ENCODE results near the gene L1CAM. TPM values are rescaled to one million over a fixed set of nuclear protein-coding genes. Genes with fewer than 3 reads are reported as not detected.

Gene L1CAM
- total RNA-seq, 8 experiments from 2014 or later, result 0.87 to 147 (median 96.4) TPM

- 0 to 33% methylated on average over 1 of the region's 3 CpGs; no CpG with 5 or more reads in 8 of the 10 experiments for WGBS, 10 experiments
- peak overlapping the region; percentile 71 to 88 for H3K27ac ChIP-seq
- no peak for ATAC-seq (replicated peaks in 6 of 8)
- in situ Hi-C loops (cut with MboI; ENCODE audit: low pct_unique_long_range_greater_than_20kb in 2 of 9, low sequenced_read_pairs in 9 of 9, unreplicated experiment in 9 of 9), result no loop called here
- peak overlapping the region; percentile 34 to 48 (median 36) for H3K4me3 ChIP-seq
- H3K4me1 ChIP-seq (replicated peaks in 1 of 2), result peaks cover 78 to 84% of the 10 kb centered on the region in 2 donors
These were observed 9.9 kb downstream of the L1CAM start for GRCh38 chrX:153876112-153876491.

- peaks cover 78 to 84% of the 10 kb centered on the region in 2 donors for H3K4me1 ChIP-seq (replicated peaks in 1 of 2)
- peak overlapping the region; percentile 71 to 88 for H3K27ac ChIP-seq
- peak; percentile 2 to 92 (median 12) for ATAC-seq (replicated peaks in 6 of 8)
- in situ Hi-C loops (cut with MboI; ENCODE audit: low pct_unique_long_range_greater_than_20kb in 2 of 9, low sequenced_read_pairs in 9 of 9, unreplicated experiment in 9 of 9), result no loop called here
- WGBS, 10 experiments, result 60% methylated on average over 5 of the region's 42 CpGs; no CpG with 5 or more reads in 9 of the 10 experiments
- peak overlapping the region; percentile 34 to 48 (median 36) for H3K4me3 ChIP-seq
These were observed 10.4 kb downstream of the L1CAM start for GRCh38 chrX:153875391-153876111.

GRCh38 chrX:153874366-153875125 is 11.4 kb downstream of the L1CAM start:
- whole genome bisulfite sequencing, 10 experiments, result 71 to 92% methylated on average over 2 to 3 of the region's 13 CpGs; no CpG with 5 or more reads in 8 of the 10 experiments
- in situ Hi-C loops (cut with MboI; ENCODE audit: low pct_unique_long_range_greater_than_20kb in 2 of 9, low sequenced_read_pairs in 9 of 9, unreplicated experiment in 9 of 9), result no loop called here
- no peak for ATAC-seq (replicated peaks in 6 of 8)
- peaks cover 70 to 76% of the 10 kb centered on the region in 2 donors for H3K4me1 ChIP-seq (replicated peaks in 1 of 2)
- H3K27ac ChIP-seq, result peak overlapping the region; percentile 84 to 88
- peak overlapping the region; percentile 34 to 48 (median 36) for H3K4me3 ChIP-seq

DNA sequence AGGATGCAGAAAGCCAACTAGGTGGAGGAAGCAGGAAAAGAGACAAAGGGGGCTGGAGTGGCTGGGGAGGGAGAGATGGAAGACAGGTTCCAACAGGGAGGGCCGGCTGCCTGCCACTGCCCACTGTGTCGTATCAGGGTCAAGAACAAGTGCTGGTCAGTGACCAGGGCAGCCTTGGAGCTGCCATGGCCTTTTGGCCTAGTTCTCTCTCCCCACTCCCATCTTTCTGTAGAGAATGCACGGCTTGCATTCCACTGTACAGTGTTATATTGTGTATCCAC is 11.9 kb downstream of the L1CAM start:
- no peak for ATAC-seq (replicated peaks in 6 of 8)
- 25 to 40% methylated on average over 1 of the region's 3 CpGs; no CpG with 5 or more reads in 8 of the 10 experiments for WGBS, 10 experiments
- Histone ChIP-seq H3K4me3 (peak overlapping the region; percentile 34 to 48 (median 36)), H3K4me1 (replicated peaks in 1 of 2) (peaks cover 67 to 73% of the 10 kb centered on the region in 2 donors), H3K27ac (peak overlapping the region; percentile 84 to 88)
- in situ Hi-C loops (cut with MboI; ENCODE audit: low pct_unique_long_range_greater_than_20kb in 2 of 9, low sequenced_read_pairs in 9 of 9, unreplicated experiment in 9 of 9), result no loop called here

DNA sequence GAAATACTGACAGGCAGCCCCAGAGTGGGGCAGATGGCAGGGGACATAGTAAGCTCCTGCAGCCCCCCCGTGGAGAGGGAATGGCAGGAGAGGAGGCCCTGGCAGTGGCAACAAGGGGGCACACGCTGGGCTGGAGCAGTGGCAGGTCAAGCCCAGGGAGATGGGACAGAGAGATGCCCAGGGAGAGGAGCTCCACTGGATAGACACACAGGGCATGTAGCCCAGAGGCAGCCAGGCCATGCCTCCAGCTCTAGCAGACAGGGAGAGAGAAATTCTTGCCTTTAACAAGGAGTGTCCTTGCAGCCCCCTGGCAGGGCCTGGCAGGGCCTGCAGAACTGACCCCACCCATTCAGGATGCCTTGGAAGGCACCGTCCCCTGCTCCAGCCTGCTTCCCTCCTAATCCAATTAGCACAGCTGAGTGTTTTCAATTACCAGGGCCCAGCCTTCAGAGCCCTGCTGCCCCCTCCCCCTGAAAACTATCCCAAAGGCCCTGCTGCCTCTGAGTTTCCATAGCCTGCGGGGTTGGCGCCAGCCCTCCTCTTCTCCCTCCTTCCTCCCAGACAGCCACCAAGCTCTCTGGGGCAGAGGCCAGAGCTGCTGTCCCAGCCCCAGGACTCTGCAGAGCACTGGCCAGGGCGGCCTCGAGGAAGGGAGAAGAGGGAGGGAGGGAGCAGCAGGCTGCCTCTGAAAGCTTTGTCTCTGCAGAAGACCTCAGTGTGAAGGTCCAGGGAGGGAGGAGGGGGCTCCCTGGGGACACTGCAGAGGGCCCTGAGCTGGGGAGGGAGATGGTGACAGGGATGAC is 12.5 kb downstream of the L1CAM start:
- in situ Hi-C loops (cut with MboI; ENCODE audit: low pct_unique_long_range_greater_than_20kb in 2 of 9, low sequenced_read_pairs in 9 of 9, unreplicated experiment in 9 of 9), result no loop called here
- WGBS, 10 experiments, result 20% methylated on average over 1 of the region's 7 CpGs; no CpG with 5 or more reads in 9 of the 10 experiments
- Histone ChIP-seq H3K27ac (peak overlapping the region; percentile 84 to 88), H3K4me1 (replicated peaks in 1 of 2) (peaks cover 61 to 70% of the 10 kb centered on the region in 2 donors), H3K4me3 (peak overlapping the region; percentile 34 to 48 (median 36))
- peak in 5 of 8 experiments; percentile 29 to 56 (median 49) for ATAC-seq (replicated peaks in 6 of 8)

- in situ Hi-C loops (cut with MboI; ENCODE audit: low pct_unique_long_range_greater_than_20kb in 2 of 9, low sequenced_read_pairs in 9 of 9, unreplicated experiment in 9 of 9), result no loop called here
- no peak overlapping the region for H3K4me3 ChIP-seq
- H3K4me1 ChIP-seq (replicated peaks in 1 of 2), result peaks cover 49 to 57% of the 10 kb centered on the region in 2 donors
- WGBS, 10 experiments, result 0 to 92% (median 26%) methylated on average over 1 to 6 of the region's 29 CpGs; no CpG with 5 or more reads in 6 of the 10 experiments
- ATAC-seq (replicated peaks in 6 of 8), result peak in 2 of 8 experiments; percentile 10 to 13
- H3K27ac ChIP-seq, result peak overlapping the region; percentile 84 to 88
These were observed 13.8 kb downstream of the L1CAM start for GRCh38 chrX:153871946-153872878.

DNA sequence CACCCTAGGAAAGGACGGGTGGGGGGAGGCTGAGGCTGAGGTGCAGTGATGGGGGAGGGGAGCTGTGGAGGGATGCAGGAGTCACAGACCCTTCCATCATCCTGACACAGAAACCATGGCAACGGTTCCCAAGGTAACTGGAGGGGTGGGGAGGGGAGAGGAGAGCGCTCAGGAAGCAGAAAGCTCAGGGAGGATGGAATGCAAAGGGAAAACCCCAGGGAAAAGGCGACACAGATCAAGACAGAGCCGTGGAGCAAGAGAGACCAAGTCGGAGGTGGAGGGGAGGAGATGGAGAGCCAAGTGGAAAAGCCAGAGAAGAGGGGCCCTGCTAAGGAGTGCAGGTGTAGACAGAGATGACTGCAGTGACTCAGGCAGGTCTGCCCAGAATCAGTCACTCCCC is 14.5 kb downstream of the L1CAM start:
- peak overlapping the region in 1 of 5 donors; percentile 11 for H3K4me3 ChIP-seq
- peak in 5 of 8 experiments; percentile 64 to 77 (median 71) for ATAC-seq (replicated peaks in 6 of 8)
- peak overlapping the region; percentile 84 to 88 for H3K27ac ChIP-seq
- peaks cover 47 to 50% of the 10 kb centered on the region in 2 donors for H3K4me1 ChIP-seq (replicated peaks in 1 of 2)
- in situ Hi-C loops (cut with MboI; ENCODE audit: low pct_unique_long_range_greater_than_20kb in 2 of 9, low sequenced_read_pairs in 9 of 9, unreplicated experiment in 9 of 9), result no loop called here
- 0% methylated on average over 2 of the region's 6 CpGs; no CpG with 5 or more reads in 9 of the 10 experiments for WGBS, 10 experiments

GRCh38 chrX:153870791-153871360 is 15.1 kb downstream of the L1CAM start:
- Histone ChIP-seq H3K4me1 (replicated peaks in 1 of 2) (peaks cover 42 to 44% of the 10 kb centered on the region in 2 donors), H3K4me3 (no peak overlapping the region), H3K27ac (peak overlapping the region in 1 of 2 donors; percentile 69)
- in situ Hi-C loops (cut with MboI; ENCODE audit: low pct_unique_long_range_greater_than_20kb in 2 of 9, low sequenced_read_pairs in 9 of 9, unreplicated experiment in 9 of 9), result no loop called here
- WGBS, 10 experiments, result 60% methylated on average over 1 of the region's 21 CpGs; no CpG with 5 or more reads in 9 of the 10 experiments
- ATAC-seq (replicated peaks in 6 of 8), result no peak

- Histone ChIP-seq H3K4me1 (replicated peaks in 1 of 2) (peaks cover 42 to 44% of the 10 kb centered on the region in 2 donors), H3K4me3 (no peak overlapping the region), H3K27ac (no peak overlapping the region)
- in situ Hi-C loops (cut with MboI; ENCODE audit: low pct_unique_long_range_greater_than_20kb in 2 of 9, low sequenced_read_pairs in 9 of 9, unreplicated experiment in 9 of 9), result no loop called here
- ATAC-seq (replicated peaks in 6 of 8), result no peak
- 0 to 50% (median 0%) methylated on average over 1 to 2 of the region's 11 CpGs; no CpG with 5 or more reads in 7 of the 10 experiments for whole genome bisulfite sequencing, 10 experiments
These were observed 15.7 kb downstream of the L1CAM start for GRCh38 chrX:153870288-153870690.

- WGBS, 10 experiments, result no CpG with 5 or more reads among the region's 31 CpGs
- ATAC-seq (replicated peaks in 6 of 8), result no peak
- in situ Hi-C loops (cut with MboI; ENCODE audit: low pct_unique_long_range_greater_than_20kb in 2 of 9, low sequenced_read_pairs in 9 of 9, unreplicated experiment in 9 of 9), result no loop called here
- Histone ChIP-seq H3K4me1 (replicated peaks in 1 of 2) (peaks cover 40 to 42% of the 10 kb centered on the region in 2 donors), H3K4me3 (no peak overlapping the region), H3K27ac (no peak overlapping the region)
These were observed 16.3 kb downstream of the L1CAM start for GRCh38 chrX:153869473-153870287.
